PFSK-1 (cell line): Measurements from ENCODE around the gene PRPF19.

Source experiments
- FOXP2 ChIP-seq: optimal IDR thresholded peaks from 2 replicates; pipeline ENCODE3; 2011; ENCODE audit warnings: borderline replicate concordance, control low read depth, inconsistent platforms; ENCODE audit not compliant: insufficient read depth; ENCODE audit errors: extremely low read length, extremely low read depth
- POLR2AphosphoS5 ChIP-seq: IDR thresholded peaks from 2 replicates; pipeline ENCODE4 v1.6.1; 2012; ENCODE audit warnings: low read depth, mild to moderate bottlenecking, control low read depth, low read length, moderate library complexity
- SIN3A ChIP-seq: IDR thresholded peaks from 2 replicates; pipeline ENCODE4 v1.6.1; 2012; ENCODE audit warnings: mild to moderate bottlenecking, low read length, moderate library complexity, borderline replicate concordance; ENCODE audit not compliant: insufficient read depth
- TAF1 ChIP-seq: IDR thresholded peaks from 2 replicates; pipeline ENCODE4 v1.6.1; 2012; ENCODE audit warnings: low read length, control low read depth, borderline replicate concordance; ENCODE audit not compliant: insufficient read depth
- TF ChIP-seq, protein P1 (sequence below), 2 experiments: IDR thresholded peaks; 2 replicates each; pipeline versions ENCODE4 v1.6.1 to v1.8.0; 2011 to 2012; ENCODE audit warnings: low read depth in 2 of 2, low read length in 2 of 2, control low read depth in 1 of 2, inconsistent platforms in 1 of 2, mild to moderate bottlenecking in 1 of 2, moderate library complexity in 1 of 2; ENCODE audit not compliant: insufficient read depth in 1 of 2

PRPF19 gene

DNA sequence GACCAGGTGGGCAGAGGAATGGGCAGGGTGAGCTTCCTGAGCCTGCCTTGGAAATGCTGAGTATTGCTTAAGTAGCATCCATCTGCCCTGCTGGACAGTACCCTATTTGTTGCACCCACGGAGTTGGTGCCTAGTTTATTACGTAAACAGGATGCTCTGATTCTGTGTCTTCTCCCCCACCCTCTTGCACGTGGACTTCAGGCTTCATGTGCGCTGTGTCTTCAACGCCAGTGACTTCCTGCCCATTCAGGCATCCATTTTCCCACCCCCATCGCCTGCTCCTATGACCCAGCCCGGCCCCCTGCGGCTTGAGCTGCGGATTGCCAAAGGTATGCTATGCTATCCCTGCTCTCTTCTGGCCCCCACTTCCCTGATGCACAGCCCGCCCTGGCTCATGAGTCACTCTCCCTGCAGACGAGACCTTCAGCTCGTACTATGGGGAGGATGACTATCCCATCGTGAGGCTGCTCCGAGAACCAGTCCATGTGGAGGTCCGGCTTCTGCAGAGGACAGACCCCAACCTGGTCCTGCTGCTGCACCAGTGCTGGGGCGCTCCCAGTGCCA lies 33.3 kb downstream of the PRPF19 start:
- TF ChIP-seq SIN3A = no peak
- TF ChIP-seq TAF1 = no peak
- no peak for TF ChIP-seq POLR2AphosphoS5
- TF ChIP-seq, protein P1, sequence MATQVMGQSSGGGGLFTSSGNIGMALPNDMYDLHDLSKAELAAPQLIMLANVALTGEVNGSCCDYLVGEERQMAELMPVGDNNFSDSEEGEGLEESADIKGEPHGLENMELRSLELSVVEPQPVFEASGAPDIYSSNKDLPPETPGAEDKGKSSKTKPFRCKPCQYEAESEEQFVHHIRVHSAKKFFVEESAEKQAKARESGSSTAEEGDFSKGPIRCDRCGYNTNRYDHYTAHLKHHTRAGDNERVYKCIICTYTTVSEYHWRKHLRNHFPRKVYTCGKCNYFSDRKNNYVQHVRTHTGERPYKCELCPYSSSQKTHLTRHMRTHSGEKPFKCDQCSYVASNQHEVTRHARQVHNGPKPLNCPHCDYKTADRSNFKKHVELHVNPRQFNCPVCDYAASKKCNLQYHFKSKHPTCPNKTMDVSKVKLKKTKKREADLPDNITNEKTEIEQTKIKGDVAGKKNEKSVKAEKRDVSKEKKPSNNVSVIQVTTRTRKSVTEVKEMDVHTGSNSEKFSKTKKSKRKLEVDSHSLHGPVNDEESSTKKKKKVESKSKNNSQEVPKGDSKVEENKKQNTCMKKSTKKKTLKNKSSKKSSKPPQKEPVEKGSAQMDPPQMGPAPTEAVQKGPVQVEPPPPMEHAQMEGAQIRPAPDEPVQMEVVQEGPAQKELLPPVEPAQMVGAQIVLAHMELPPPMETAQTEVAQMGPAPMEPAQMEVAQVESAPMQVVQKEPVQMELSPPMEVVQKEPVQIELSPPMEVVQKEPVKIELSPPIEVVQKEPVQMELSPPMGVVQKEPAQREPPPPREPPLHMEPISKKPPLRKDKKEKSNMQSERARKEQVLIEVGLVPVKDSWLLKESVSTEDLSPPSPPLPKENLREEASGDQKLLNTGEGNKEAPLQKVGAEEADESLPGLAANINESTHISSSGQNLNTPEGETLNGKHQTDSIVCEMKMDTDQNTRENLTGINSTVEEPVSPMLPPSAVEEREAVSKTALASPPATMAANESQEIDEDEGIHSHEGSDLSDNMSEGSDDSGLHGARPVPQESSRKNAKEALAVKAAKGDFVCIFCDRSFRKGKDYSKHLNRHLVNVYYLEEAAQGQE (IDR thresholded peaks at IDR 0.05; ENCODE audit: insufficient read depth in 1 of 2, low read depth in 2 of 2, low read length in 2 of 2) = peak; percentile 53 to 76; a peak in 3 of 4 replicates
- TF ChIP-seq FOXP2 = peak; percentile 93

DNA sequence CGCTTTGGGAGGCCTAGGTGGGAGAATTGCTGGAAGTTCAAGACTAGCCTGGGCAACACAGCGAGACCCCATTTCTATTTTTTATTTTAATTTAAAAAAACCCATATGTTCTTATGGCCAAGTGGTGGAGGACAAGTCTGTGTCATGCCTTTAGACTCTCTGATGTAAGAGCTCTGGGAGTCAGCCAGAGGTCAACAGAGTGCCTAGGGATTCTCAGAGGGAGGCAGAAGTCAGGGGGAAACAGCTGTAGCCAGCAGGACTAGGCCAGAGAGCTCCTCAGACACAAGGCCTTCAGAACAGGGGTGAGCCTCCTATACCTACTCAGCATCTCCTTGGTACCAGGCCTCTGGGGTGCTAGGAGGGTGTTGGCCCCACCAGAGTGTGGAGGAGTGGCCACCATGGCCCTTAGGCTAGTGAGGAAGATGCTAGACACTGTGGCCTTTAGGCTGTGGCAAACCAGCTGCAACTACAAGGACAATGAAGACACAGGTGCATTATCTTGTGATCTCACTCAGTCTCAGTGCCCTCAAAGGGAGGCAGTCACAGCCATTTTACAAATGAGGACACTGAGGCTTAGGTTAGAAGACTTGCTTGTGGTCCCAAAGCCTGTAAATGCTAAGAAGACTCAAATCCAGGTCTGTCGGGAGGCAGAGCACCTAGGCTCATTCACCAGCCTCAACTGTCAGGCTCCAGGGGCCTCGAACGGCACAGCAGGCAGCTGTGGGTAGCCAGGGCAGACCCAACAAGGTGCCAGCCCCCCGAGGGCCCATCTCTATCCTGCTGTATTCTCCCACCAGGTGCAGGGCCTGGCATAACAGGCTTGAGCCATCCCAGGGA lies 34.0 kb downstream of the PRPF19 start:
- TF ChIP-seq POLR2AphosphoS5 (no peak), FOXP2 (no peak), SIN3A (no peak), TAF1 (no peak)
- TF ChIP-seq, protein P1 (IDR thresholded peaks at IDR 0.05; ENCODE audit: insufficient read depth in 1 of 2, low read depth in 2 of 2, low read length in 2 of 2) = no peak

DNA sequence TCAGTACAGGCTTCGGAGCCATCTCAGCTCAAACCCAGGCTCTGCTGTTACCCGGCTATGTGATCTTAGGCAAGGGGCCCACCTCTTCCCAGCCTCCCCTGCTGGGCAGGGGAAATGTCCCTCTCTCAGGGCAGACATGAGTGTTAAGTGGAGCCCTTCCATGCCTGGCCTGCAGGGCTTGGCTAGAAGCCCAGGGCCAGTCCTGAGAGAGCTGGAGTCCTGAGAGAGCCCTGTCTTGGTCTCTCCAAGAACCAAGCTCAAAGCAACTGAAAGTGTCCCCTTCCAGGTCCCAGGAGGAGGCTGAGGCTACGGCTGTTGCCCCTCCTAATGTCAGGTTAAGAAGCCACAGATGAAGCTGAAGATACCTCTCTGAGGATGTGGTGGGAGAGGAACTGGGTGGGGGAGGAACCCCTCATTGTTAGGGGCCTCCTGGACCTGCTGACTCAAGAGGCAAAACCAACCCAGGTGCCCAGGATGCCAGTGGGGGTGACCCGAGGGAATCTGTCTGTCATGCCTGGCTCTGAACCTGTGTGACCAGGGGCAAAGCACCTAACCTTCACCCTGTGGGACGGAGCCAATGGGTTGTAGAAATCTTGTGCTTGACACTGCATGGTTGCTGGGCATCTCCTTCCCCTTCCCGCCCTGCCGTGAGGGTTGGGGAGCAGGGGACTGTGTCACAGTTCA lies 34.9 kb downstream of the PRPF19 start:
- TF ChIP-seq TAF1 (no peak), FOXP2 (no peak), POLR2AphosphoS5 (no peak), SIN3A (no peak)
- TF ChIP-seq, protein P1 (IDR thresholded peaks at IDR 0.05; ENCODE audit: insufficient read depth in 1 of 2, low read depth in 2 of 2, low read length in 2 of 2) = no peak

DNA sequence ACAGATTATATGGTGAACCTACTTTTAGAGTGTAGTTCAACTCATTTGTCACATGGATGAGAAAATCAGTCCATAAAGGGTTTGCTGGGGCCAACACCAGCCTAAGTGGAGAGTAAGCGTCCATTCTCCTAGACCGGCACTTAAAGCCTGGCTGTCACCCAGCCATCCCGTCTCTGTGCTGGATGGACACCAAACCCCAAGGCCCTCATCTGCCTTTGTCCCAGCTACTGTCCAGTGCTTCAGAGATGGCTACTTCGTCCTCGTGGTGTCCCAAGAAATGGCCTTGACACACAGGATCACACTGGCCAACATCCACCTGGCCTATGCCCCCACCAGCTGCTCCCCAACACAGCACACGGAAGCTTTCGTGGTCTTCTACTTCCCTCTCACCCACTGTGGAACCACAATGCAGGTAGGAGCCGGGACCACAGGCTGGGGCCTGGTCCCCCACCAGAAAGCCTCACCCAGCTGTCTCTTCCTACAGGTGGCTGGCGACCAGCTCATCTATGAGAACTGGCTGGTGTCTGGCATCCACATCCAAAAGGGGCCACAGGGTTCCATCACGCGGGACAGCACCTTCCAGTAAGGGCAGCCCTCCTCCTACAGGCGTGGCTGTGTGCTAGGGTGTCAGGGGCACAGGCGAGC lies 35.5 kb downstream of the PRPF19 start:
- TF ChIP-seq, protein P1 (IDR thresholded peaks at IDR 0.05; ENCODE audit: insufficient read depth in 1 of 2, low read depth in 2 of 2, low read length in 2 of 2) = no peak
- TF ChIP-seq SIN3A = no peak
- TF ChIP-seq TAF1 = no peak
- TF ChIP-seq POLR2AphosphoS5 = no peak
- no peak for TF ChIP-seq FOXP2
